T-helper 2 cell treated with Interferon-gamma antibody and Interleukin-4, amounts not matched to agents 100 ng/mL and 5 ng/mL, for 36 hours (primary cell): Measurements from ENCODE around the gene COL4A6. TPM values are rescaled to one million over a fixed set of nuclear protein-coding genes. Genes with fewer than 3 reads are reported as not detected.

Source experiments
- intact Hi-C: fragments of 100-400 bp; cut with micrococcal nuclease; formaldehyde crosslinking; loops from one replicate; pipeline ENCODE4 v1.15.1; 2023
- total RNA-seq: library from RNA; stranded (reverse); gene quantifications from 2 replicates; pipeline ENCODE4 v1.2.3, GENCODE V29; 2022

The COL4A6 gene
- total RNA-seq, 1 donor from 2014 or later = not detected

DNA sequence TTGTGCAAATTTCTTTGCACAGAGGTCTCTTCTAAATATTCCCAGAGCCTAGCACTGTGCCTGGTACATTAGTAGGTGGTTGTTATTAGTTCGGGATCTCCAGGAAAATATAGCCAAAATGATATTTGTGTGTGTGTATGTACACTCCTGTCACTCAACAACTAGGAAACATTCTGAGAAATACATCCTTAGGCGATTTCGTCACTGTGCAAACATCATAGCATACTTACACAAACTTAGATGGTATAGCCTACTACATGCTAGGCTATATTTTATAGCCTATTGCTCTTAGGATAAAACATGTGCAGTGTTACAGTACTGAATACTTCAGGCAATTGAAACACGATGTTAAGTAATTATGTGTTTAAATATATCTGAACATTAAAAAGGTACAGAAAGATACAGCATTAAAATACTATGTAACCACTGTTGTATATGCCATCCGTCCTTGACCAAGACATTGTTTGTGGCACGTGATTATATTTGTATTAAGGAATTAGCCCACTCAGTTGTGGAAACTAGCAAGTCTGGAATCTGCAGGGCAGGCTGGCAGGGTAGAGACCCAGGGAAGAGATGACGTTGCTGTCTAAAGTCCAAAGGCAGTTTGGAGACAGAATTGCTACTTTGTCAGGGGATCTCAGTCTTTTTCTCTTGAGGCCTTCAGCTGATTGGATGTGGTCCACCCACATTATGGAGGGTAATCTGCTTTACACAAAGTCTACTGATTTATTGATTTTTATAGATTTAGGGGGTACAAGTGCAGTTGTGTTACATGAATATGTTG lies 106.9 kb downstream of the COL4A6 start:
- intact Hi-C loops = no loop called here

DNA sequence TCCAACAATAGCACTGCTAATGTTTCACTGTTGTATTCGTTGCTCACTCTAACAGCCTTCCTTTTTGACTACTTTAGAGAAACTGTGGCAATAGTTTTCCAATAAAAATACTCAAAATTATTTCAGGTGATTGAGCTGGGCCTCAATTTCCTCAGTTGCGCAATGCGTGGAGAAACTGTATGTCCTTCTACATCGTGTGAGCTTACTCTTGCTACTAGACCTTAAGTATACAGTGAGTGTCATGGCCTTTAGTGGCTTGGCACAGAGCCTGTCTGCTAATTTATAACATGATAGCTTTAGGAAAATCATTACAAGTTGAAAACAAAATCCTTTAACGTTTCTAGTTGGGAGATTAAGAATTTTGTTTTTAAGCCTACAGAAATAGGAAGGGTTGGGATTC lies 114.5 kb downstream of the COL4A6 start:
- intact Hi-C loops = no loop called here

DNA sequence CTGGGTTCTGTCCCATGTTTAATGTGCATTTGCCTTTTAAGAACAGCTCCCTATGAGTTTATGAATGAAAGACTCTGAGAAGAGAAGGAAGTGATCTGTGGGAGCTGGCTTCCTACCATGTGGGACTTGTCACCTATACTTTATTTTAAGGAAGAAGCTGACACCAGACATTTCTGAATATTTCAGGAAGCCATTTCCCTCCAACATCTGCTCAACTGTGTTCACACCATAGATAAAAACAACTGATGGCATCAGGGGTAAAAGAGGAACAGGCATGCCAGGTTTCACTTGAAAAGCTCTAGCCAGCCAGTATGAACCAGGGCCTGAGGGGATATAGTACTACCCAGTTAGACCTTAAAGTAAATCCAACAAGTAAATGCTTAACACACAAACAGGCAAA lies 116.0 kb downstream of the COL4A6 start:
- intact Hi-C loops = no loop called here

GRCh38 chrX:108316456-108316855 lies 121.8 kb downstream of the COL4A6 start:
- intact Hi-C loops = no loop called here

GRCh38 chrX:108313669-108314068 lies 124.6 kb downstream of the COL4A6 start:
- intact Hi-C loops = no loop called here

GRCh38 chrX:108312957-108313356 lies 125.3 kb downstream of the COL4A6 start:
- intact Hi-C loops = no loop called here

- intact Hi-C loops = no loop called here
Measured at GRCh38 chrX:108312011-108312410, 126.2 kb downstream of the COL4A6 start.

- intact Hi-C loops = no loop called here
Measured at GRCh38 chrX:108310506-108310905, 127.7 kb downstream of the COL4A6 start.

DNA sequence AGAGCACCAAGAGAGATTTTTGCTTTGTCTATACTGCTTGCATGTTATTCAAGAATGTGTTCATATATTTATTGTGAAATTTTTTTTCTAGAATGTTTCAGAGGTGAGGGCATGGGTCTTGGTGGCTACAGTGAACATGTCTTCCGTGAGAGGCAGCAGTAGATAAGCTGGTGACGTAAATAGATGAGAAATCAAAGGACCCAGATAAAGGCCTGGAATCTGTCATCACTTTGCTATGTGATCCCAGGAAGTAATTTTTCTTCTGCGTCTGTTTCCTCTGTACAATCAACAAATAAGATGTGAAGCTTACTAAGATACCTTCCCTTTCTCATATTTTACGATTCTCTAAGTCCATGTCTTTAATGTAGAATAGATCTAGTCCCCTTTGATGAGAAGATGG lies 129.1 kb downstream of the COL4A6 start:
- intact Hi-C loops = no loop called here

GRCh38 chrX:108307132-108308085 lies 130.8 kb downstream of the COL4A6 start:
- intact Hi-C loops = no loop called here

DNA sequence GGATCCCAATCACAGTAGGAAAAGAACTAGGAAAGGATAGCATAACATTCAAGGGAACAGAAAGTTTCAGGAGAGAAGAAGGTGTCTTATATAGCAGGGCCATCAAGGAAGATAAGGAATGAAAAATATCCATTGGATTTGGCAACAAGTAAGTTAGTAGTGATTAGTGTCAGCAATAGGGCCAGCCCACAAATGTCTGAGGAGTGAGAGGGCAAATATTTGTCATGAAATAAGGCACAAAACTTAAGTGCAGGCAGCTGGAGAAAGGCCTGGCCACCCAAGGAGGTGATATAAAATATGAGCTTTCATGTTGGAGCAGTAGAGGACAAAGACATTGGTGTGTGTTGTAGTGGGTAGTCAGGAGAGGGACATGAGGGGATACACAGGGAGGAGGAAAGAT lies 132.1 kb downstream of the COL4A6 start:
- intact Hi-C loops = no loop called here

DNA sequence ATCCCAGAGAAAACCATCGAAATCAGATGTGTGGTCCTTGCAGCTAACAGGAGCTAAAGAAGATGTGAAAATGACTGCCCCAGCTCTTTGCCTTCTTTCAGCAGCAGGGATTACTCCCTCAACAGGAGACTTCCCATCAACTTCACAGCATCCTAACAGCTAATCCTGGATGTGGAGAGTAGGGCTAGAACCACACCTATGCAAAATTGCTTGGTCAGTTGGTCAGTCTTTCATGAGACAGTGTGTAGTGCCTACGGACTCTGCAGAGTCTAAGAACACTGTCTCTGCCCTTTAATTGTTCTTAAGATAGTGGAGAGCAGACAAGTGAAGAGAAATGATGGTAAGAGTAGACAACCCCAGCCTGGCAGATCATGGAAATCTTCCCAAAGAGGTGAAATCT lies 133.5 kb downstream of the COL4A6 start:
- intact Hi-C loops = no loop called here

DNA sequence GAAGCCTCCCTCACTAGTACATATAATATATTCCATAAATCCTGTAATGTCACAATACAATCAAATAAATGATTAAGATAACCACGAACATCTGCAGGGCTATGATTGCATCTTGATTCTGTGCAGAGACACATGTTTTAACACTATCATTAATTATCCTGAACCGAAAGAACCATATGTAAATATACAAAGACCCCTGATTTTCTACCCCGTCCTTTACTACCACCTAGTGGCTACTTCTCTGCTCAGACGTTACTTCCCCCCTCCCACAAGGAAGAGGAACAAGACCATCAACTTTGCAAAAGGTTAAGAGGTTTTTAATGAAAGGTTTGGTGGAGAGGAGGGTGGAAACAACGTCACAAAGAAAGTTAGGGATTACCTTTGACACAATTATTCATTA lies 134.0 kb downstream of the COL4A6 start:
- intact Hi-C loops = no loop called here

DNA sequence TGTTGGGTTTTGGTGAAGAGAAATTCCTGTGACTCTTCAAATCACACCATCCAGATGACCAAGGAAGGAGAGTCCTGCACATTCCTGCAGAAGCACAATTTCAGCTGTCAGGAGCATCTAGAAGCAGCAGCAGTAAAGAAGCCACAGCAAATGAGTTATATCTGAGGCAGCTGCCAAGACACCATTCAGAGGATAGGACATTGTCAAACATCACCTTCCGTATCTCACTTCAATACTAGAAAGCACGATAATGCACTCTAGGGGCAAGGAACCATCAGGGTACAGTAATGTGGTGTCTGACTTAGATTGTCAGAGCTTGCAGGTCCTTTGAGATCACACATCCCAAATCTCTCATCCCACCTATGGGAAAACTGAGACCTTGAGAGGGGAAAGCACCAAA lies 134.5 kb downstream of the COL4A6 start:
- intact Hi-C loops = no loop called here

DNA sequence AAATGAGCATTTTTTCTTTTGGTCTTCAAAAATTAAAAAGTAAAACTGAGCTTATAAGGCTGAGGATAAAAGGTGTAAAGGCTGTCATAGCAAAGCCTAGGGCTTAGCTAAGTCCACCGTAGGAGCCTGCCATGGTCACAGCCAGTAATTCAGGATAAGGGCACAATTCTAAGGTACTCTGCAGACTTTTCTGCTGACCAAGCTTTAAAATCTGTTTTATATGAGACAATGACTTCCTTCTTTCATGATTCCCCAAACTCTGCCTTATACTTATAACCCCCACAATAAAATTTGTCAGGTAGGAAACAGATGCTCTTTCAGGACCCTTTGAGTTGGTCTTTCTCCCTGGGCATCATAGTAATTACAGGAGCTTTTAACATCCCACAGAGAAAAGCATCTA lies 138.5 kb downstream of the COL4A6 start:
- intact Hi-C loops = no loop called here

DNA sequence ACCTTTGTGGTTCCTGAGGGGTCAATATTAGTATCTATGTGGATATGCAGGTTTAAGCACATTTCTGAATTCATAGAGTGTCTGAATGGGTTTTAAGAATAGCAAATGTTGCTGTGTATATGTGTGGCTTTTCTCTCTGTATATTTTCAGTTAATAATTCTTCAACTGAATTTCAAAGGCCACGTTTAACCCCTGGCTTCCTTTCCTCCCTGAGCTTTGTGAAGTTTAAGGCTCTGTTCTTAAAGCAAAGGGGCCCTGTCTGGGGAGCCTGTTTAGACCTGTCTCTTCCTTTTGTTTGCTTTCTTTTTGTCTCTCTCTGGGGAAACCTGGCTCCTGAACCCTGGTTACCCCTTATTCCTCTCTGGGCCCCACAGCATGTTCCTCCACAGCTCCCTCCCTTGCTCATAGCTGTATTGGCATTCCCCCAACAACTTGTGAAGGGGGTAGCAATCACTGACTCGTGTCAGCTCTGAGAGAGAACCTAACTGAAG lies 139.1 kb downstream of the COL4A6 start:
- intact Hi-C loops = no loop called here

GRCh38 chrX:108298165-108298602 lies 140.0 kb downstream of the COL4A6 start:
- intact Hi-C loops = no loop called here

GRCh38 chrX:108297290-108297689 lies 140.9 kb downstream of the COL4A6 start:
- intact Hi-C loops = no loop called here

DNA sequence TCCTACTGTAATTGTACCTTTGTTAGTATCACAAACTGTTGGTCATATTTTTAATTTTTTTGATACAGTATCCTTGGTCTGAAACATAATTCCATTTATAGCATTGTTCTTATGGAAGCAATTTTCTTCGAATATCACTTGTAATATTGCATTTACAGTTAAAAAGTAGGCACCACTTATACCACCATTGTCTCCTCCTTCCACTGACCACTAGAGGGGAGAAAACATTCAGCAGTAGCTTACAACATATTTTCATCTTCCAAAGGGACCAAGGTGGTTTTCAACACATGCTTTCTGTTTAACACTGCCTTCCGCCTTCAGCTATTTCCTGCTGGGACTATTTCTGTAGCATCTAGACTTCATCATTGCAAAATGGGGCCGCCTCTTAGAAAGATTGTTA lies 146.2 kb downstream of the COL4A6 start:
- intact Hi-C loops = no loop called here

GRCh38 chrX:108285918-108286317 lies 152.3 kb downstream of the COL4A6 start:
- intact Hi-C loops = no loop called here

GRCh38 chrX:108285356-108285755 lies 152.9 kb downstream of the COL4A6 start:
- intact Hi-C loops = no loop called here

DNA sequence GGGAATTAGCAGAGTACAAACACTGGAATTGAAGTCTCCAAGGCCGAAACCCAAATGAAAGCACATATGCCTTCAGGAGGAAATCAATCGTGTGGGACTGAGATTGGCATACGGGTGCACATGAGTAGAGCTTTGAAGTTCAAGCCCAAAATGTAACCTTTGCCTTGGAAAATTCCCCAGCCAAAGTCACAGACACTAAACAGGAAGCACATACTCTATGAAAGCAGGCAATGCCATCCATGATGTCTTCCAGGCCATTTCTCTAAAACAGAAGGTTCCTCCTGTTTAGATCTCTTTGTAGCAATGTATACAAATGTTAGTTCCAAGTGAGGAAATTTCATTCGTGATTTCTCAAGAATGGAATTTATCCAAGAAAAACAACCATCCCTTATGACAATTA lies 162.5 kb downstream of the COL4A6 start:
- intact Hi-C loops = no loop called here
